K562 (cell line): ENCODE data around the gene KLRC3. TPM values are rescaled to one million over a fixed set of nuclear protein-coding genes. Genes with fewer than 3 reads are reported as not detected.

Experiments
- CBX3 ChIP-seq, 2 experiments: IDR thresholded peaks; 1 replicate in 1 of 2; 2 replicates in 1 of 2; pipeline ENCODE4 v1.6.1; 2012; ENCODE audit warnings: inconsistent platforms in 2 of 2, low read length in 2 of 2, borderline replicate concordance in 1 of 2, control low read depth in 1 of 2
- CXXC5 ChIP-seq: fragments of 250-450 bp; sonication (Bioruptor Pico); IDR thresholded peaks from 2 replicates; pipeline ENCODE4 v1.8.0; 2022; ENCODE audit warnings: inconsistent platforms, mild to moderate bottlenecking, moderate library complexity
- DDX20 ChIP-seq: fragments of 450-650 bp; IDR thresholded peaks from 2 replicates; pipeline ENCODE4 v1.6.1; 2016; ENCODE audit warnings: missing genetic modification characterization, low read depth, mild to moderate bottlenecking, missing compliant biosample characterization, moderate library complexity
- ELF2 ChIP-seq: fragments of 250-450 bp; sonication (Bioruptor Pico); IDR thresholded peaks from 2 replicates; pipeline ENCODE4 v1.5.0; 2021; ENCODE audit warnings: mild to moderate bottlenecking
- FOXP1 ChIP-seq: sonication (generic); formaldehyde crosslinking; IDR thresholded peaks from 2 replicates; pipeline ENCODE4 v1.8.0; 2022; ENCODE audit warnings: mild to moderate bottlenecking, missing genetic modification reagents
- GTF2E2 ChIP-seq: fragments of 200-800 bp; sonication (Bioruptor generic); IDR thresholded peaks from 2 replicates; pipeline ENCODE4 v1.6.1; 2016; ENCODE audit warnings: missing genetic modification characterization, missing compliant biosample characterization
- ID3 ChIP-seq, 2 experiments: fragments of 250-450 bp in 1 of 2; fragments of 450-650 bp in 1 of 2; sonication (Bioruptor Pico) in 1 of 2; IDR thresholded peaks; 2 replicates each; pipeline versions ENCODE4 v1.6.1 to v1.8.0; 2016 to 2021; ENCODE audit warnings: mild to moderate bottlenecking in 2 of 2, moderate library complexity in 2 of 2, missing compliant biosample characterization in 1 of 2, missing genetic modification characterization in 1 of 2
- IFI16 ChIP-seq: fragments of 250-450 bp; sonication (Bioruptor Pico); IDR thresholded peaks from 2 replicates; pipeline ENCODE4 v2.1.2; 2022; ENCODE audit warnings: mild to moderate bottlenecking, inconsistent platforms
- KAT2B ChIP-seq: IDR thresholded peaks from one replicate; pipeline ENCODE4 v1.6.1; 2012; ENCODE audit warnings: low read depth, mild to moderate bottlenecking, control low read depth, inconsistent platforms, low read length, moderate library complexity
- KLF1 ChIP-seq: fragments of 450-650 bp; IDR thresholded peaks from 2 replicates; pipeline ENCODE4 v1.6.1; 2016; ENCODE audit warnings: missing genetic modification characterization, missing compliant biosample characterization
- PRDM10 ChIP-seq: fragments of 450-650 bp; IDR thresholded peaks from 2 replicates; pipeline ENCODE4 v1.6.1; 2018; ENCODE audit not compliant: partially characterized antibody
- RBM17 ChIP-seq: fragments of 200-400 bp; formaldehyde crosslinking; IDR thresholded peaks from 2 replicates; pipeline ENCODE4 v1.6.1; 2017; ENCODE audit warnings: low read depth, mild to moderate bottlenecking, low read length, borderline replicate concordance
- SIRT6 ChIP-seq: IDR thresholded peaks from one replicate; pipeline ENCODE4 v1.6.1; 2012; ENCODE audit warnings: low read depth, mild to moderate bottlenecking, control low read depth, inconsistent platforms, low read length, moderate library complexity
- SOX6 ChIP-seq: fragments of 450-650 bp; IDR thresholded peaks from 2 replicates; pipeline ENCODE4 v1.6.1; 2014; ENCODE audit warnings: mild to moderate bottlenecking
- TCF3 ChIP-seq: sonication (generic); formaldehyde crosslinking; IDR thresholded peaks from 2 replicates; pipeline ENCODE4 v1.4.0; 2020; ENCODE audit warnings: mild to moderate bottlenecking, missing genetic modification reagents
- TFAP4 ChIP-seq: sonication (generic); formaldehyde crosslinking; IDR thresholded peaks from 2 replicates; pipeline ENCODE4 v1.8.0; 2022; ENCODE audit warnings: missing genetic modification reagents, mild to moderate bottlenecking, moderate library complexity, borderline replicate concordance
- XRCC4 ChIP-seq: IDR thresholded peaks from one replicate; pipeline ENCODE4 v1.6.1; 2011; ENCODE audit not compliant: insufficient read depth, insufficient read length; ENCODE audit errors: extremely low read depth
- ZC3H4 ChIP-seq: sonication (generic); formaldehyde crosslinking; IDR thresholded peaks from 2 replicates; pipeline ENCODE4 v1.9.0; 2021; ENCODE audit warnings: missing genetic modification reagents, borderline replicate concordance
- ZNF12 ChIP-seq: sonication (generic); formaldehyde crosslinking; IDR thresholded peaks from 2 replicates; pipeline ENCODE4 v1.4.0; 2020; ENCODE audit warnings: mild to moderate bottlenecking, missing genetic modification reagents
- ZNF217 ChIP-seq: sonication (generic); formaldehyde crosslinking; IDR thresholded peaks from 2 replicates; pipeline ENCODE4 v1.8.0; 2022; ENCODE audit warnings: mild to moderate bottlenecking, missing genetic modification reagents
- ZNF384 ChIP-seq: IDR thresholded peaks from 2 replicates; pipeline ENCODE4 v1.6.1; 2012; ENCODE audit warnings: low read depth, low read length, improper control_type of control experiment
- polyA plus RNA-seq, 8 experiments: library from polyadenylated mRNA; depleted of rRNA in 4 of 8; stranded (reverse) in 5 of 8; unstranded in 3 of 8; fragments of >200 nt; fragmentation: Nextera tagmentation in 2 of 8; fragmentation: Illumina TruSeq in 1 of 8; extraction: Ambion mirVana in 2 of 8; extraction: Trizol in 1 of 8; gene quantifications; 2 replicates each; pipeline versions ENCODE4 v1.2.1 to v1.2.3, GENCODE V29; 2011 to 2014; ENCODE audit warnings: inconsistent platforms in 1 of 8, missing spikeins in 1 of 8
- total RNA-seq, 7 experiments: library from RNA; depleted of rRNA in 6 of 7; stranded (reverse); fragments of >200 nt in 6 of 7; fragmentation: Illumina TruSeq in 2 of 7; extraction: Trizol in 2 of 7; gene quantifications; 2 replicates each; pipeline versions ENCODE4 v1.2.1 to v1.2.3, GENCODE V29; 2011 to 2021; ENCODE audit warnings: low replicate concordance in 1 of 7
- TF ChIP-seq, protein P1 (sequence below): sonication (generic); formaldehyde crosslinking; IDR thresholded peaks from 2 replicates; pipeline ENCODE4 v1.8.1; 2022; ENCODE audit warnings: missing genetic modification reagents

KLRC3 gene
- total and polyA plus RNA-seq, 9 of the 15 experiments (the other 6 are each of a cell fraction or from before 2014, with no cell fraction given) = 0.09 to 0.32 (median 0.18) TPM; not detected in 5

- no peak for TF ChIP-seq ZNF384
- TF ChIP-seq CBX3 (IDR thresholded peaks at IDR 0.05; ENCODE audit: borderline replicate concordance in 1 of 2, low read length in 2 of 2) = no peak
- no peak for TF ChIP-seq ID3 (CRISPR knock-in tag; IDR thresholded peaks at IDR 0.05)
- no peak for TF ChIP-seq ID3 (tag; IDR thresholded peaks at IDR 0.05)
- TF ChIP-seq GTF2E2 = no peak
- TF ChIP-seq XRCC4 = no peak
- peak; percentile 58; the same call in 1 of the 2 replicates for TF ChIP-seq ZC3H4 (CRISPR knock-in tag)
- TF ChIP-seq KAT2B = no peak
- TF ChIP-seq ZNF217 (CRISPR knock-in tag) = no peak
- TF ChIP-seq SIRT6 = no peak
- TF ChIP-seq TFAP4 (CRISPR knock-in tag) = peak; percentile 87
- no peak for TF ChIP-seq CXXC5 (CRISPR knock-in tag)
- TF ChIP-seq SOX6 = no peak
- no peak for TF ChIP-seq RBM17
- TF ChIP-seq KLF1 = no peak
- no peak for TF ChIP-seq DDX20 (tag)
- TF ChIP-seq, protein P1, sequence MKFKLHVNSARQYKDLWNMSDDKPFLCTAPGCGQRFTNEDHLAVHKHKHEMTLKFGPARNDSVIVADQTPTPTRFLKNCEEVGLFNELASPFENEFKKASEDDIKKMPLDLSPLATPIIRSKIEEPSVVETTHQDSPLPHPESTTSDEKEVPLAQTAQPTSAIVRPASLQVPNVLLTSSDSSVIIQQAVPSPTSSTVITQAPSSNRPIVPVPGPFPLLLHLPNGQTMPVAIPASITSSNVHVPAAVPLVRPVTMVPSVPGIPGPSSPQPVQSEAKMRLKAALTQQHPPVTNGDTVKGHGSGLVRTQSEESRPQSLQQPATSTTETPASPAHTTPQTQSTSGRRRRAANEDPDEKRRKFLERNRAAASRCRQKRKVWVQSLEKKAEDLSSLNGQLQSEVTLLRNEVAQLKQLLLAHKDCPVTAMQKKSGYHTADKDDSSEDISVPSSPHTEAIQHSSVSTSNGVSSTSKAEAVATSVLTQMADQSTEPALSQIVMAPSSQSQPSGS = no peak
- no peak for TF ChIP-seq ZNF12 (CRISPR knock-in tag)
- TF ChIP-seq ELF2 (CRISPR knock-in tag) = no peak
- no peak for TF ChIP-seq FOXP1 (CRISPR knock-in tag)
- no peak for TF ChIP-seq TCF3 (CRISPR knock-in tag)
- TF ChIP-seq PRDM10 = peak; percentile 87
- no peak for TF ChIP-seq IFI16 (CRISPR knock-in tag)
Measured at GRCh38 chr12:10363914-10364814, 56.2 kb downstream of the KLRC3 start (continued).
